GM18517 (cell line): ENCODE measurements around the gene ADCY7.
"Not testable (repeated sequence)": the region's sequence is repeated elsewhere in the genome, so short reads cannot be mapped to it uniquely, and the experiment has no call there.

Source experiments
- ATAC-seq: cut with Tn5 transposase; IDR thresholded peaks from one replicate; pipeline ENCODE4 v1.9.1; 2021; ENCODE audit warnings: mild to moderate bottlenecking, moderate library complexity; ENCODE audit not compliant: unreplicated experiment

The ADCY7 gene

GRCh38 chr16:50266337-50267091 is at the start of gene ADCY7:
TSS of gene ADCY7 (plus strand) at chr16:50266551. CDS start at chr16:50288180, 21,629 bp downstream.
- ATAC-seq: peak; percentile 79

GRCh38 chr16:50219402-50219975 is 46.9 kb upstream of the ADCY7 start:
- ATAC-seq: no peak

- no peak for ATAC-seq
Measured at GRCh38 chr16:50224286-50224685, 42.1 kb upstream of the ADCY7 start.

GRCh38 chr16:50227120-50227519 is 39.2 kb upstream of the ADCY7 start:
- ATAC-seq: no peak

- no peak for ATAC-seq
Measured at GRCh38 chr16:50227665-50228064, 38.7 kb upstream of the ADCY7 start.

GRCh38 chr16:50228364-50228868 is 37.9 kb upstream of the ADCY7 start:
- no peak for ATAC-seq

- ATAC-seq: no peak
Measured at GRCh38 chr16:50229149-50229726, 37.1 kb upstream of the ADCY7 start.

GRCh38 chr16:50234771-50235556 is 31.4 kb upstream of the ADCY7 start:
- no peak for ATAC-seq

GRCh38 chr16:50235581-50235980 is 30.8 kb upstream of the ADCY7 start:
- no peak for ATAC-seq

GRCh38 chr16:50238314-50238713 is 28.0 kb upstream of the ADCY7 start:
- ATAC-seq: no peak

- no peak for ATAC-seq
Measured at GRCh38 chr16:50238868-50239301, 27.5 kb upstream of the ADCY7 start.

- ATAC-seq: not testable (repeated sequence)
Measured at GRCh38 chr16:50243024-50243423, 23.3 kb upstream of the ADCY7 start.

- ATAC-seq: no peak
Measured at GRCh38 chr16:50244140-50244503, 22.2 kb upstream of the ADCY7 start.

- no peak for ATAC-seq
Measured at GRCh38 chr16:50244504-50245416, 21.6 kb upstream of the ADCY7 start.

GRCh38 chr16:50245417-50246298 is 20.7 kb upstream of the ADCY7 start:
- no peak for ATAC-seq

- ATAC-seq: no peak
Measured at GRCh38 chr16:50246299-50247122, 19.8 kb upstream of the ADCY7 start.

- no peak for ATAC-seq
Measured at GRCh38 chr16:50247123-50247905, 19.0 kb upstream of the ADCY7 start.
